Neuron (in vitro differentiated cells): ENCODE results near the gene SYK.

Experiments
- H2AFZ ChIP-seq: one replicate; pipeline ENCODE4 v1.6.1; 2013; ENCODE audit warnings: low read depth, mild to moderate bottlenecking, inconsistent platforms, low read length, moderate library complexity
- H3K27me3 ChIP-seq: one replicate; pipeline ENCODE4 v1.6.1; 2013; ENCODE audit warnings: low read length; ENCODE audit not compliant: insufficient read depth
- H3K36me3 ChIP-seq: one replicate; pipeline ENCODE4 v1.6.1; 2013; ENCODE audit warnings: low read length; ENCODE audit not compliant: insufficient read depth
- H3K4me1 ChIP-seq: one replicate; pipeline ENCODE4 v1.6.1; 2013; ENCODE audit warnings: low read length; ENCODE audit not compliant: insufficient read depth
- H3K4me3 ChIP-seq: 2 replicates; pipeline ENCODE4 v1.5.1; 2013; ENCODE audit warnings: mild to moderate bottlenecking, low read length, moderate library complexity
- H3K9me3 ChIP-seq: one replicate; pipeline ENCODE4 v1.6.1; 2013; ENCODE audit warnings: low read length

The SYK gene

DNA sequence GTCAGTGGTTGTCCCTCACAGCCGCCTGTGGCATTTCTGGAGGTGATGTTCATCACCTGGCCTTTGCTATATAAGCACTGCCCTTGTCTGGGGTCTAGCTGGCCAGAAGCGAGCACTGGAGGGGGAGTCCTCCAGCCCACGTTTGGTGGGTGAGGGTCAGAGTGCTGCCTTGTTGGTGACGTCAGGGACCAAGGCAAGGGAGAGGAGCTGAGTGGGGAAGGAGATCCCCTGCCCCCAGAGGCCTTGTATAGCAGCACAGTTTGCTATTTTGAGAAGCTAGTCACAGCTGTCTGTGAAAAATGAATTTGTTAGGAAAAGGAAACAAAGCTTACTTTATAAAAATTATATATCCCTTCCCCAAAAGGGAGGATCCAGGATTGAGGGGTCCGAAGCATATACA lies 49.8 kb downstream of the SYK start:
- H3K4me1 ChIP-seq: no peaks in the 10 kb centered on the region
- no peaks in the 10 kb centered on the region for H3K36me3 ChIP-seq
- H3K4me3 ChIP-seq: no peak overlapping the region
- no peaks in the 10 kb centered on the region for H3K9me3 ChIP-seq
- H2AFZ ChIP-seq: no peak overlapping the region
- H3K27me3 ChIP-seq: no peaks in the 10 kb centered on the region

DNA sequence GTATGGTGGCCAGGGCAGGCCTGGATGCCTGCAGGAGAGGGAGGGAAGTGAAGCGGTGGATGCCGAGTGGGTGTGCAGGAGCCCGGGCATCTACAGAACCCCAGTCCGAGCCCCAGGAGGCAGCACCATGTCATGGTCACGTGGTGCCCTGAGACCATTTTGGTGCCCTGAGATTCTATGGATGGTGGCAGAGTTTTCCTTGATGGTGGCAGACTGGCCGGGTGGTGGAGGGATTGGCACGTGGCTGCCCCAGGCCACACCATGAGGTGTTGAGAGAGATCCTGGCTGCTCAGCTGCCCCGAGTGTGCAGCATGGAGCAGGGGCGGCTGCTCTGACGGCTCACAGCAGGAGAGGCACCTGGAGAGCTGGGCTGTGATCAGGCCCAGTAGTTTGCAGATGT lies 52.3 kb downstream of the SYK start:
- Histone ChIP-seq H3K4me3 (no peak overlapping the region), H3K36me3 (no peaks in the 10 kb centered on the region), H3K9me3 (no peaks in the 10 kb centered on the region)

DNA sequence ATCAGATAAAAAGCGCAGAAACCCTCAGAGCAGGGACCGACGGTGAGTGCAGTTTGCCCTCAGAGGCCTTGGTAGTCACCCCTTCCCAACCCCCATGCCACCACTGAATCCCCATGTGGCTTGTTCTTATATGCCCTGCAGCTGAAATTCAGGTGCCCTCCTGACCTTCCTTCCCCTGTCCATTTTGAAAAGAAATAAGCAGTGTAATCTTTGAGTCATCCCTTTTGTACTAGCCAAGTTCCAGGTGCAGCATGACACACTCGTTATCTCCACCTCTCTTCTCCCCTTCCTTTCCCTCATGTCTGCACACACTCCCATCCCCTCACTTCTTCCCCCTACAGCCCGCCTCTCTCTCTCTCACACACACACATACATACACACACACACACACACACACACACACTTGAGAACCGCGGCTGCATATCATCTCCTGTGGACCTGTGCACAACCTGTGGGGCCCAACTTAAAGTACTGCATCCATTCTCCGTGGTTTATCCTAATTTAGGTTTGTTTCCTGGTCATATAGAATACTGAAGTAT lies 53.1 kb downstream of the SYK start:
- no peaks in the 10 kb centered on the region for H3K4me1 ChIP-seq
- H3K27me3 ChIP-seq: no peaks in the 10 kb centered on the region
- H3K36me3 ChIP-seq: no peaks in the 10 kb centered on the region

More for the DNA sequence above, 52.3 kb downstream of the SYK start:
- Histone ChIP-seq H3K27me3 (no peaks in the 10 kb centered on the region), H2AFZ (no peak overlapping the region), H3K4me1 (no peaks in the 10 kb centered on the region)

DNA sequence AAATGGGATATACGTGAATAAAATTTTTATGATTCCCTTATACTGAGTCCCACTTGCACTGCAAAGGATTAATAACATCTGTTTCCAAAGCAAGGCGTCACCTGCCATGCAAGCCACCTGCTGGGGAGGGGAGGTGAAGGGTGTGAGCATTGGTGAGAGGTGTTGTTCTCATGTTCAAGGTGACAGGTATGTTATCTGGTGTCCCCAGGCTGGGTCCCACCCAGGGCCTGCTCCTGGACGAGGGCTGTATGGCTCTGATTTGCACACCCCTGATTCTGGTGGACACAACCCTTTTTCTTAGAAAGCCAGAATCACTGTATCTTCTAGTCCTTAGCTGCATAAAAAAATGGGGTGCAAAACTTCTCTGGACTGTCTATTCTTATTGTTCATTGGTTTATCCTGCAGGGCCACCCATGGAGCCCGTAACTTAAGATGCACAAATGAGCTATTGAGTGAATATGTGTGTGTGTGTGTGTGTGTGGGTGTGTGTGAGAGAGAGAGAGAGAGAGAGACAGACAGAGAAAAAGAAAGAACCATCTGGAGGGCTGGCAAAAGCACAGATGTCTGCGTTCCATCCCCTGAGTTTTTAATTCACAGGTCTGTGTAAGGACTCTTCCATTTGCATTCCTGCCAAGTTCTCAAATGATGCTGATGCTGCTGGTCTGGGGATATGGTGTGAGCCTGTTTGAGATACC lies 53.7 kb downstream of the SYK start:
- no peaks in the 10 kb centered on the region for H3K36me3 ChIP-seq
- no peaks in the 10 kb centered on the region for H3K4me1 ChIP-seq
- no peaks in the 10 kb centered on the region for H3K9me3 ChIP-seq
- no peaks in the 10 kb centered on the region for H3K27me3 ChIP-seq
- no peak overlapping the region for H3K4me3 ChIP-seq
- H2AFZ ChIP-seq: no peak overlapping the region

More for the DNA sequence above, 53.1 kb downstream of the SYK start:
- Histone ChIP-seq H3K9me3 (no peaks in the 10 kb centered on the region), H3K4me3 (no peak overlapping the region), H2AFZ (no peak overlapping the region)

DNA sequence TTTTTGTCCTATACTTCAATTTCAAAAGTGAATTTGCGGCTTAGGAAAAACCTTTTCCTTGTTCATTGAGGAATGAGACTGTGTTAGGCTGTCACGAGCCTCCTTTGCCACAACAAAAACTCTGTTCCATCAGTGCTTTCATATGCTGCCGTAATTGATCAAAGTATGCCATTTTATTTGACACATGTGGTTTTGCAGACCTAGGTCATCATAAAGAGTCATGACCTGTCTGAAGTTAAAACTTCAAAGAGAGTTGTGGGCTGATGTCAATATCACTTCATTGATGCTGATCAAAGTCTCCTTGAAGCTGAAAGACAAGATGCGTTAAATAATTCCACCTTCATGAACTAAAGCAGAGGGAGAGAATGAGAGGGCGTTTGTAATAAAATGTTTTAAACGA lies 55.5 kb downstream of the SYK start:
- Histone ChIP-seq H3K36me3 (no peaks in the 10 kb centered on the region), H2AFZ (no peak overlapping the region), H3K27me3 (no peaks in the 10 kb centered on the region), H3K9me3 (no peaks in the 10 kb centered on the region), H3K4me3 (no peak overlapping the region), H3K4me1 (no peaks in the 10 kb centered on the region)

DNA sequence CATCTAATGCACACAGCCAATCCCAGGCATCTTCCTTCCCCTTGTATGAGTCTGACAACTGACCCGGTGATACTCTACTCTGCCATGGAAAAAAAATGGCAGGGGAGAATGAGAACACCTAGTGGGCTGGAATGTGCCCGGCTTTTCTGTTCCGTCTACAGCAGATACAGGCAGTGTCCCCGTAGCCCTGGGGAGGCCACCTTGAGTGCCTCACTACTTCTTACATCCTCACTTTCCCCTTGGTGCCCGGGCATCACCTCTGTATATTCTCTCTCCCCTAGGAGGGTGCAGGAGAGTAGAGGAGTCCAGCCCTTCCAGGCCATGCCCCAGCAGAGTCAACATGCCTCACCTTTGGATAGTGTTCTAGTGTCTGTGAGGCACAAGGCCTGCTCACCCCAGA lies 56.2 kb downstream of the SYK start:
- no peak overlapping the region for H3K4me3 ChIP-seq
- H3K9me3 ChIP-seq: no peaks in the 10 kb centered on the region
- no peaks in the 10 kb centered on the region for H3K4me1 ChIP-seq
- H2AFZ ChIP-seq: no peak overlapping the region
- no peaks in the 10 kb centered on the region for H3K36me3 ChIP-seq
- no peaks in the 10 kb centered on the region for H3K27me3 ChIP-seq

DNA sequence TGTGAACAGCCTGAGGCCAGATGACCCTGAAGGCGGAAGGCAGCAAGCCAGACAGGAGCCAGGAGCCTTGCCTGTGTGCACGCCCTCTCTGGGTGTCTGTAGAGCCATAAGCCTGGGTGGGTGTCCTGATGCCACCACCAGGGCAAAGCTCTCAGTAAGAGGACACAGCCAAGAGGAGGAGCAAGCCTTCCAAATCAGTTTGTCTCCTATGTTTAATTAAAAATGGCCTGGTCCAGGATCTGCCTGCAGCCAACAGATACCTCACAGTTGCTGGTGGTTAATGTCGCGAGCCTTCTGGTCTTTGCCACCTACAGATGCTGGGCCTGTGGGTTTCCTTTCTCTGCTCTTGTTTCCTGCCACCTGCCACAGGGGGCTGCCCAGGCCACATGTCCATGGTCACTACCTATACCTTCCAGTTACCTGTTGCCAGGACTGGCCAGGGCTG lies 56.9 kb downstream of the SYK start:
- no peaks in the 10 kb centered on the region for H3K4me1 ChIP-seq

DNA sequence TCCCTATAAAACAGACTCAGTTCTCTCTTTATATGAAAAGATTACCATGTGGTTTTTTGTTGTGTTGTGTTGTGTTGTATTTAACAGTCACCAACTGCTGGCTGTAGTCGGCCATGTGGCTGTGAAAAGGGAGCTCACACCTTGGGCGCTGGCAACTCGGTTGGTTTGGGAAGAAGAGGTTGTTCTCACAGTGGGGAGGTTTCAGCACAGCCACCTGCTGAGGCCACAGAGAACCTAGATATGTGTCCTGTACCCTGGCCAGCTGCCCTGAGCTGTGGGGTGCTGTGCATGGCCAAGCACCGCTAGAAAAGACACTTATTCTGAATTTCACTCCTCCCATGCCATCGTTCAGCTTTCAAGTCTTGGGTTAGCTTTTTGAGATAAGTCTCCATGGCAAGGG lies 58.8 kb downstream of the SYK start:
- Histone ChIP-seq H2AFZ (no peak overlapping the region), H3K36me3 (no peaks in the 10 kb centered on the region), H3K4me1 (no peaks in the 10 kb centered on the region), H3K9me3 (no peaks in the 10 kb centered on the region), H3K4me3 (no peak overlapping the region), H3K27me3 (no peaks in the 10 kb centered on the region)

More for the DNA sequence above, 56.9 kb downstream of the SYK start:
- H3K9me3 ChIP-seq: no peaks in the 10 kb centered on the region
- no peaks in the 10 kb centered on the region for H3K27me3 ChIP-seq
- H2AFZ ChIP-seq: no peak overlapping the region
- H3K4me3 ChIP-seq: no peak overlapping the region
- H3K36me3 ChIP-seq: no peaks in the 10 kb centered on the region

DNA sequence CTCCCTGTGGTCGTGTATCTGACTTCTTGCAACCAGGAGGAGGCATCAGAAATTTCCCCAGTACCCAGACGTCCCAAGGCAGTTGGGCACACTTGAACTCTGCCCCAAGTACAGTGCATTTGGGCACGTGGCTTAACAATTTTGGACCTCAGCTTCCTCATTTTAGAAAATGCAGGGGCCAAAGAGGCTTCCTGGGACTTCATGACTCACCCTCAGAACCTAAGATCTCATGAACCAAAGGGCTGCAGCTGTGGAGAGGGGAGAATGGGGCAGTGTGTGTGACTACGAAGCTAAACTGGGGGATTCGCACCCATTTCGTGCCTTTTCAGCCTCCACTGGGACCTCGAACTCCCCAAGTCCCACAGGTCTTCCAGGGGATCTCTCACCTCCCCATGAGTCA lies 59.2 kb downstream of the SYK start:
- Histone ChIP-seq H3K4me3 (no peak overlapping the region), H3K9me3 (no peaks in the 10 kb centered on the region), H3K27me3 (no peaks in the 10 kb centered on the region), H3K36me3 (no peaks in the 10 kb centered on the region), H2AFZ (no peak overlapping the region), H3K4me1 (no peaks in the 10 kb centered on the region)

DNA sequence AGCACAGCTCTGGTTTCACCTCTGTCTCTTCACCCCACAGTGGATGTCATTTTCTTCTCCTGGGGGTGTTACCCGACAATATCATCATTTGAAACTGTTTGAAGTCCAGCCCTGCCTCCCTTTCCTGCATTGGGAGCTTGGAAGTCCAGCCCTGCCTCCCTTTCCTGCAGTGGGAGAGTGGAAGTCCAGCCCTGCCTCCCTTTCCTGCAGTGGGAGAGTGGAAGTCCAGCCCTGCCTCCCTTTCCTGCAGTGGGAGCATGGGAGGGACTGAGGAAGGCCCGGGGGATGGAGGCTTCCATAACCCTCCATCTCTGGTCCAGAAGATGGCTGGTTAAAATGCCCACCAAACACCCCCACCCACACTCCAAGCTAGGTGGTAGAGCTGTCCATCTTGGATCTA lies 59.8 kb downstream of the SYK start:
- no peaks in the 10 kb centered on the region for H3K4me1 ChIP-seq

DNA sequence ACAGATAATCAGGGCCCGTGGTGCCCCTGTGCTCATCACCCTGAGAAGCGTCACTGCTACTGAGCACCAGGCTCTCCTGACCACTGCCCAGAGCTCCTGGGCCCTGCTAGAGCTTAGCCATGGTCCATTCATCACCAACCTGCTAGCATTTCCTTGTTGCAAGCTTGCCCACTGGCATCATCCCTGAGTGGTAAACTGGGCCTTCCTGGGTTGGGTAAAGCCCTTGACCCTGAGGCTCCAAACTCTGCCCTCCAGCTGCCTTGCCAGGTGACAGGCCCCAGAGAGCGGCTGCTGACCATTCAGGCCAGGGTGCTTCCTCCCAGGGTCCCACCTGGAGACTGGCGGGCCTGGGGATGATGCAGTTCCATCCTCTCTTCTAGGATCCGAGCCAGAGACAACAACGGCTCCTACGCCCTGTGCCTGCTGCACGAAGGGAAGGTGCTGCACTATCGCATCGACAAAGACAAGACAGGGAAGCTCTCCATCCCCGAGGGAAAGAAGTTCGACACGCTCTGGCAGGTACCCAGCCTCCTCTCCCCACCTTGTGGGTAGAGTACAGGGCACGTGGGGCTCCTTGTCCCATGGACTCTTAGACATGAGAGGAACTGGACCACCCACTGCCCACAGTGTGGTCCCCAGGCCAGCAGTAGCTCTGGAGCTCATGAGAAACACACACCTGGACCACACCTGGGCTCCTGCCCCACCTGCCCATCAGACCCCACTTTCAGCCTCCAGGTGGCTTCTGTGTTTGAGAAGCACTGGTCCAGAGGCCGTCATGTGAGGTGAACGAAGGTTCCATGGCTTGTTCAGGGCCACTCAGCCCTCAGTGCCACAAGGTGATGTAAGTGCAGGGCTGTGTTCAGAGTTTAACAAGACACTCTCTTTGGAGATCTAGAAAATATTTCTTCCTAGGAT lies 60.5 kb downstream of the SYK start:
- Histone ChIP-seq H3K36me3 (no peaks in the 10 kb centered on the region), H3K4me1 (no peaks in the 10 kb centered on the region)

More for the DNA sequence above, 59.8 kb downstream of the SYK start:
- H2AFZ ChIP-seq: no peak overlapping the region
- H3K27me3 ChIP-seq: no peaks in the 10 kb centered on the region
- H3K9me3 ChIP-seq: no peaks in the 10 kb centered on the region
- H3K36me3 ChIP-seq: no peaks in the 10 kb centered on the region
- H3K4me3 ChIP-seq: no peak overlapping the region

DNA sequence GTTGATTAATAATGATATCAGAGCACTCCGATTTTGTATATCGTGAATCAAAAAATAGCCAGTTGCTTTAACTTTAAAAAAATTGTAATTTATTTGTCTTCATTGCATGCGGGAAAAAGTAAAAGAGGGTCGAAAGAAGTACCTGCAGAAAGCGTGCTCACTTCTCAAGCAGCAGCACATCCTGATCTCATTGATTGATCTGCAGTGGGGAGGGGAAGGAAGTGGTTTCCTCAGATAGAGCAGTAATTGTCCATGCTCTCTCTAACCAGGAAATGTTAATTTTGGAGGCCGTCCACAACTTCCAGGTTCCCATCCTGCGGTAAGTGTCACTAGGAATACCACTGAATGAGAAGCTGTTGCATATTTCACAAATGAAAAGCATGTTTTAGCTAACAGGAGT lies 63.2 kb downstream of the SYK start:
- no peaks in the 10 kb centered on the region for H3K27me3 ChIP-seq
- H3K4me1 ChIP-seq: no peaks in the 10 kb centered on the region
- H3K4me3 ChIP-seq: no peak overlapping the region
- H2AFZ ChIP-seq: no peak overlapping the region
- H3K36me3 ChIP-seq: no peaks in the 10 kb centered on the region
- no peaks in the 10 kb centered on the region for H3K9me3 ChIP-seq

More for the DNA sequence above, 60.5 kb downstream of the SYK start:
- no peaks in the 10 kb centered on the region for H3K27me3 ChIP-seq
- no peaks in the 10 kb centered on the region for H3K9me3 ChIP-seq
- H2AFZ ChIP-seq: no peak overlapping the region
- H3K4me3 ChIP-seq: no peak overlapping the region

DNA sequence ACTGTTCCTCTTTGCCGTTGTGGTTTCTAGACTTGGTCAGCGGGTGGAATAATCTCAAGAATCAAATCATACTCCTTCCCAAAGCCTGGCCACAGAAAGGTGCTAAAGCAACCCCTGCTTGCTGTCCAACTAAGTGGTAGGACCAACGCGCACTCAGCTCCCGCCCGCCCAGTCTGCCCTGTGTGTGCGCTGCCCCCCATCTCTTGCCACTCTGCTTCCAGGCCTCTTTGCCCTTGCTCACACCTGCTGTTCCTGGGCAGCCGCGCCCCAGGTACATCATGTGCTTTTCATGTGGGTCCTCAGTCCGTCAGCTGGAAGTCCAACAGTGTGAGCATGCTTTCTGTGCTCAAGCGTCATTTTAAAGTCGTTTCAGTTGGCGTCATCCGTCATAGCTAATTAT lies 65.5 kb downstream of the SYK start:
- Histone ChIP-seq H2AFZ (no peak overlapping the region), H3K27me3 (no peaks in the 10 kb centered on the region), H3K36me3 (no peaks in the 10 kb centered on the region), H3K9me3 (no peaks in the 10 kb centered on the region), H3K4me1 (no peaks in the 10 kb centered on the region), H3K4me3 (no peak overlapping the region)
